MM.1S (cell line): Measurements from ENCODE around the gene MKNK1.

ENCODE experiments used
- DNase-seq: peaks from one replicate; pipeline ENCODE4 v3.0.0-alpha.2; 2015
- H2AFZ ChIP-seq: fragments of 300-600 bp; sonication (generic); 2 replicates; pipeline ENCODE4 v1.6.0; 2016; ENCODE audit warnings: antibody characterized with exemption, low read length
- H3F3A ChIP-seq: fragments of 300-600 bp; sonication (generic); 2 replicates; pipeline ENCODE4 v1.6.1; 2016; ENCODE audit warnings: mild to moderate bottlenecking, antibody characterized with exemption, low read length, moderate library complexity, mixed read lengths; ENCODE audit not compliant: insufficient read depth
- H3K27ac ChIP-seq: fragments of 300-600 bp; sonication (generic); 2 replicates; pipeline ENCODE4 v1.5.1; 2016; ENCODE audit warnings: mild to moderate bottlenecking, low read length
- H3K27me3 ChIP-seq: fragments of 300-600 bp; sonication (generic); replicated peaks from 2 replicates; pipeline ENCODE4 v1.6.0; 2016; ENCODE audit warnings: low read length; ENCODE audit not compliant: insufficient read depth
- H3K36me3 ChIP-seq: fragments of 300-600 bp; sonication (generic); replicated peaks from 2 replicates; pipeline ENCODE4 v1.6.1; 2016; ENCODE audit warnings: mild to moderate bottlenecking, low read length, mixed read lengths; ENCODE audit not compliant: insufficient read depth
- H3K4me1 ChIP-seq: fragments of 300-600 bp; sonication (generic); 2 replicates; pipeline ENCODE4 v1.6.1; 2016; ENCODE audit warnings: low read length, mixed read lengths
- H3K4me2 ChIP-seq: fragments of 300-600 bp; sonication (generic); 2 replicates; pipeline ENCODE4 v1.6.0; 2016; ENCODE audit warnings: low read depth, low read length
- H3K4me3 ChIP-seq: fragments of 300-600 bp; sonication (generic); 2 replicates; pipeline ENCODE4 v1.5.1; 2016; ENCODE audit warnings: low read length, mixed read lengths
- H3K79me2 ChIP-seq: fragments of 300-600 bp; sonication (generic); 2 replicates; pipeline ENCODE4 v1.6.1; 2016; ENCODE audit warnings: mixed run types, low read length, mixed read lengths
- H3K9ac ChIP-seq: fragments of 300-600 bp; sonication (generic); 2 replicates; pipeline ENCODE4 v1.6.1; 2016; ENCODE audit warnings: low read length, mixed read lengths
- H3K9me2 ChIP-seq: fragments of 300-600 bp; sonication (generic); replicated peaks from 2 replicates; pipeline ENCODE4 v1.6.1; 2016; ENCODE audit warnings: mild to moderate bottlenecking, low read length, mixed read lengths; ENCODE audit not compliant: insufficient read depth
- H3K9me3 ChIP-seq: fragments of 300-600 bp; sonication (generic); replicated peaks from 2 replicates; pipeline ENCODE4 v1.6.1; 2016; ENCODE audit warnings: mild to moderate bottlenecking, low read length, mixed read lengths; ENCODE audit not compliant: insufficient read depth
- H4K20me1 ChIP-seq: fragments of 300-600 bp; sonication (generic); 2 replicates; pipeline ENCODE4 v1.6.1; 2016; ENCODE audit warnings: mild to moderate bottlenecking, low read length, moderate library complexity, mixed read lengths; ENCODE audit not compliant: insufficient read depth
- EZH2 ChIP-seq: fragments of 300-600 bp; sonication (generic); optimal IDR thresholded peaks from 2 replicates; pipeline ENCODE3; 2017; ENCODE audit warnings: low read depth, mild to moderate bottlenecking, antibody characterized with exemption, low read length, mixed read lengths
- EZH2phosphoT487 ChIP-seq: fragments of 300-600 bp; sonication (generic); IDR thresholded peaks from 2 replicates; pipeline ENCODE4 v1.6.1; 2018; ENCODE audit warnings: antibody characterized with exemption, low read length
- TF ChIP-seq, protein P1 (sequence below): fragments of 300-600 bp; sonication (generic); IDR thresholded peaks from 2 replicates; pipeline ENCODE4 v1.5.1; 2016; ENCODE audit warnings: antibody characterized with exemption, low read length, mixed read lengths

Gene MKNK1

DNA sequence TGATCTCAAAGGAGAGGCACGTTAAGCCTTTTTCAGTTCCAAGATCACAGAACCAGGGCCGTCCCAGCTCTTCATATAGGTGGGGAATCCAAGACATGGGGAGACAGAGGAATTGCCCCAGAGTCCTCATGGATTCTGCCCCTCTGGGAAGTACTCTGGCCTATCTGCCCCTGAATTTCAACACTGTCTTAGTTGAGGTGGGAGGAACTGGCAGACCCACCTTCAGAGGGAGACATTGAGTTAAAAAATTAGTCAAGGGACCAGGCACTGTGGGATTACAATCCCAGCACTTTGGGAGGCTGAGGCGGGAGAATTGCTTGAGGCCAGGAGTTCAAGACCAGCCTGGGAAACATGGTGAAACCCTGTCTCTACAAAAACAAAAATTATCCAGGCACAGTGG lies 50.6 kb downstream of the MKNK1 start:
- no peaks in the 10 kb centered on the region for H3K27me3 ChIP-seq
- H3K4me1 ChIP-seq = no peaks in the 10 kb centered on the region
- no peaks in the 10 kb centered on the region for H3K9me2 ChIP-seq
- no peaks in the 10 kb centered on the region for H3F3A ChIP-seq
- no peaks in the 10 kb centered on the region for H4K20me1 ChIP-seq
- no peaks in the 10 kb centered on the region for H3K79me2 ChIP-seq
- no peak overlapping the region for H3K4me2 ChIP-seq
- H3K9me3 ChIP-seq = no peaks in the 10 kb centered on the region
- TF ChIP-seq EZH2 (no peak), EZH2phosphoT487 (no peak)
- TF ChIP-seq, protein P1, sequence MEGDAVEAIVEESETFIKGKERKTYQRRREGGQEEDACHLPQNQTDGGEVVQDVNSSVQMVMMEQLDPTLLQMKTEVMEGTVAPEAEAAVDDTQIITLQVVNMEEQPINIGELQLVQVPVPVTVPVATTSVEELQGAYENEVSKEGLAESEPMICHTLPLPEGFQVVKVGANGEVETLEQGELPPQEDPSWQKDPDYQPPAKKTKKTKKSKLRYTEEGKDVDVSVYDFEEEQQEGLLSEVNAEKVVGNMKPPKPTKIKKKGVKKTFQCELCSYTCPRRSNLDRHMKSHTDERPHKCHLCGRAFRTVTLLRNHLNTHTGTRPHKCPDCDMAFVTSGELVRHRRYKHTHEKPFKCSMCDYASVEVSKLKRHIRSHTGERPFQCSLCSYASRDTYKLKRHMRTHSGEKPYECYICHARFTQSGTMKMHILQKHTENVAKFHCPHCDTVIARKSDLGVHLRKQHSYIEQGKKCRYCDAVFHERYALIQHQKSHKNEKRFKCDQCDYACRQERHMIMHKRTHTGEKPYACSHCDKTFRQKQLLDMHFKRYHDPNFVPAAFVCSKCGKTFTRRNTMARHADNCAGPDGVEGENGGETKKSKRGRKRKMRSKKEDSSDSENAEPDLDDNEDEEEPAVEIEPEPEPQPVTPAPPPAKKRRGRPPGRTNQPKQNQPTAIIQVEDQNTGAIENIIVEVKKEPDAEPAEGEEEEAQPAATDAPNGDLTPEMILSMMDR = no peak
- no peak overlapping the region for H3K4me3 ChIP-seq
- no peak for DNase-seq
- no peak overlapping the region for H2AFZ ChIP-seq
- H3K36me3 ChIP-seq = no peaks in the 10 kb centered on the region
- H3K9ac ChIP-seq = no peak overlapping the region
- H3K27ac ChIP-seq = no peak overlapping the region

DNA sequence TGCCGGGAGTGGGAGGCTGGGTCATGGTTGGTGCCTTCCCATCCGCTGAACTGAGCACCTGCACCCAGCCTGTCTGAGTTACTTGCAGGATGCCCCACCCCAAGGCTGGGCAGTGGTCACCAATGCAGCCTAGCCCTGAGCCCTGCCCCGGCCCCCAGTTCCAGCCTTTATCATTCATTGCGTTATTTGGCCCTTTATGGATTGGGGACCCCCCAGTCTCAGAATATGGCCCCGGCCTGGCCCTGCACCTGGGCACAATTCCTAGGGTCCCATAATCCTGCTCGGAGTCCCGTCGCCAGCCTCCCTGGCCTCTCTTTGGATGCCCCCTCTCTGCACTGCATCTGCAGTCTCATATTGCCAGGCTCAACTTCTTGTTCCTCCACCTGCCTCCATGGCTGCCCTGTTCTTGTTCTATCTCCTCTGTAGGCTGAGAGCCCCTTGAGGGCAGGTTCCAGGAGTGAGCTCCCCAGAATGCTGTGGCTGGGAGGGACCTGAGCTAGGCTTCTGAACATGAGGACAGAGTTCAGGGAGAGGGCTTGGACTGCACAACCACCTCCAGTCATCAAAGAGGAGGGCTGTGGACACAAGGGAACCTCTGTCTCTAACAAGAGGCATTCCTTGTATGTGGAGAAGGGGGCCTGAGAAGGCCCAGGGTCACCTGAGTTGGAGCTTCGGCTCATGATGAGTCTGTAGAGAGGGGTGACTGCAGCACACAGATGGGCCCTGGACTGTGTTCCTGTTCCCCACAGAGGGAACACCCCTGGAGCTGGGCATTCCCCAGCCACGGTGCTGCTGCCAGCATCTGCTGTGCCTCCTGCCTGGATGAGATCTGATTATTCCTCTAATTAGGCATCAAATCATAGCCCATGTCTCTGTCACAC lies 51.5 kb downstream of the MKNK1 start:
- Histone ChIP-seq H2AFZ (no peak overlapping the region), H4K20me1 (no peaks in the 10 kb centered on the region), H3K9me3 (no peaks in the 10 kb centered on the region), H3K79me2 (no peaks in the 10 kb centered on the region), H3K36me3 (no peaks in the 10 kb centered on the region), H3K4me3 (no peak overlapping the region), H3K4me1 (no peaks in the 10 kb centered on the region), H3K9me2 (no peaks in the 10 kb centered on the region), H3K27me3 (no peaks in the 10 kb centered on the region), H3K4me2 (no peak overlapping the region), H3F3A (no peaks in the 10 kb centered on the region), H3K27ac (no peak overlapping the region), H3K9ac (no peak overlapping the region)
- no peak for DNase-seq
- TF ChIP-seq EZH2 = no peak
- TF ChIP-seq, protein P1 = no peak
- TF ChIP-seq EZH2phosphoT487 = no peak

DNA sequence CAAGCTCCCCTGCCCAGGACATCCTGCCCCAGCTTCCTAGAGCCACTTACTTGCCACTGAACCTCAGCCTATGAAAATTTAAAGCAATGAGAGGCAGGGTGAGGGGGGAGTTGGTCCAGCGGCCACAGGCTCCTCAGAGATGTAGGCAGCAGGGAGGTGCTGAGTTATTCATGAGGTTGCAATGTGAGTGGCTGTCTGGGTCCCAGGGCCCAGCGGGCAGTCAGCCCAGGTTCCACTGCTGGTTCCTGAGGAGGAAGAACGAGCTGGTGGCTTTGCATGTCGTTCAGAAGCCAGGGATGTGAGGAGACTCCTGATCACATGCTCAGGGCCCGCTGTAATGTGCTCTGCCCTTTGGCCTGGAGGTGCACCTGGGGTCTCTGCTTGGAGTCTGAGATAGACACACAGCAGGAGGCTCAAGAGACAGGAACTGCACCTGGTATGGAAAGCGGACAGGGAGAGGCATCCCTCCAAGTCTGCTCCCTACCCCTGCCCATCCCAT lies 52.4 kb downstream of the MKNK1 start, which contains the start of gene KNCN:
Gene KNCN, minus strand, starts transcription at position 51 of the 499 bp plus-strand sequence. CDS start 432 bp downstream, outside the sequence.
- TF ChIP-seq EZH2 = no peak
- TF ChIP-seq, protein P1 = no peak
- TF ChIP-seq EZH2phosphoT487 = no peak
- H3K4me3 ChIP-seq = no peak within 1 kb of the TSS
- H3F3A ChIP-seq = no peaks in the 10 kb centered on the region
- H3K9me2 ChIP-seq = no peaks in the 10 kb centered on the region
- no peak for DNase-seq
- H3K36me3 ChIP-seq = no peaks in the 10 kb centered on the region
- no peaks in the 10 kb centered on the region for H3K9me3 ChIP-seq
- H3K79me2 ChIP-seq = no peaks in the 10 kb centered on the region
- H3K27ac ChIP-seq = no peak within 1 kb of the TSS
- no peak within 1 kb of the TSS for H2AFZ ChIP-seq
- H3K4me2 ChIP-seq = no peak within 1 kb of the TSS
- no peaks in the 10 kb centered on the region for H3K27me3 ChIP-seq
- H3K9ac ChIP-seq = no peak within 1 kb of the TSS
- H4K20me1 ChIP-seq = no peaks in the 10 kb centered on the region
- H3K4me1 ChIP-seq = no peaks in the 10 kb centered on the region
